GM18520 (cell line): ENCODE results near the gene DEK.

Experiments
- ATAC-seq: cut with Tn5 transposase; IDR thresholded peaks from one replicate; pipeline ENCODE4 v1.9.1; 2021; ENCODE audit not compliant: unreplicated experiment

Gene DEK

DNA sequence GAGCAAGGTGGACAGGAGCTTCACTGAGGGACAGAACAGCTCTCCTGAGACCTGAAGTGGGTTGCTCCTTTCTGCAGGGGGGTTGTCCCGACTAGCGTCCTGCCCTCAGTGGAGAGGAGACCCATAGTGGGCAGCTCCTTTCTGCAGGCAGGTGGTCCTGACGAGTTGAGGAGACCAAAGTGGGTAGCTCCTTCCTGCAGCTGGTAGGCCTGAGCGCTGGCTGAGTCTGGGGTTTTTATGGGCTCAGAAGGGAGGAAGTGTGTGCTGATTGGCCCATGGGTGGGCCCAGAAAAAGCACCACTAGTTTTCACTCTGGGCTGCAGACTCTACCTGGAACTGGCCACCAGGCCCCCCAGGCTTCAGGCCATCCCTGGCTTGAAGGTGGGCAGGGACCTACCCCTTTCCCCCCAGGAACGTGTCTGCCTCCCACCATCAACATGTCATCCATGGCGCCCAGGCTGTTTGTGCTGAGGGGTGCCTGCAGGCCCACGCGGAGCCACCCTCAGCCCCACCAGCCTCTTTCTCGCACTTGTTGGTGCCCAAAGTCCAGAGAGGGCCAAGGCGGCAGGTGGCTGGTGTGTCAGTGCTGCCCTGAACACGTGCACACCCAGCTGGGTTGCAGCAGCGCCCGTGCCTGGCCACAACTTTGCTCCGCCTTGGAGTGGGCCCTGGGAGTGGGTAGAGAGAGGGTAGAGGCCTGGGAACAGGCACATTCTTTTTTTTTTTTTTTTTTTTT is 1.6 kb upstream of the DEK start:
- no peak for ATAC-seq

DNA sequence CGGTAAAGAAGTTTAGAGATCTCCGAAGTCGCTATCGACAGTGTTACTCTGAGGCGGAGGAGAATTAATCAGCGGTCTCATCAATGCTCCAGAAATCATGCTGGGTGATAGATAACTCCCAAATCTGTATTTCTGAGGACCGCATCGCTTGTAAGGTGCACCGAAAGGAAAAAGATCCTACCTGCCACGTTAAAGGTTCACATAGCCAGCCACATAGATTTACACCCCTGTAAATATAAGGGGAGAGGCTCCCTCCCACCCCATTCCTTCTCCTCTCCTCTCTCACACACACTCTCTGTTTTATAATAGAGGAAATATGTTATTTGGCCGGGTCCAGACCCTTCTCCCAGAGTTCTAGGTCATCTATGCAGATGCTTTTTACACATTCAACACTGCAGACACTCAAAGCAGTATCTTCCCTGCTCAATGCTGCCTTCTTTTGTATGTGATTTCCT is 620 bp upstream of the DEK start:
- ATAC-seq, result no peak

DNA sequence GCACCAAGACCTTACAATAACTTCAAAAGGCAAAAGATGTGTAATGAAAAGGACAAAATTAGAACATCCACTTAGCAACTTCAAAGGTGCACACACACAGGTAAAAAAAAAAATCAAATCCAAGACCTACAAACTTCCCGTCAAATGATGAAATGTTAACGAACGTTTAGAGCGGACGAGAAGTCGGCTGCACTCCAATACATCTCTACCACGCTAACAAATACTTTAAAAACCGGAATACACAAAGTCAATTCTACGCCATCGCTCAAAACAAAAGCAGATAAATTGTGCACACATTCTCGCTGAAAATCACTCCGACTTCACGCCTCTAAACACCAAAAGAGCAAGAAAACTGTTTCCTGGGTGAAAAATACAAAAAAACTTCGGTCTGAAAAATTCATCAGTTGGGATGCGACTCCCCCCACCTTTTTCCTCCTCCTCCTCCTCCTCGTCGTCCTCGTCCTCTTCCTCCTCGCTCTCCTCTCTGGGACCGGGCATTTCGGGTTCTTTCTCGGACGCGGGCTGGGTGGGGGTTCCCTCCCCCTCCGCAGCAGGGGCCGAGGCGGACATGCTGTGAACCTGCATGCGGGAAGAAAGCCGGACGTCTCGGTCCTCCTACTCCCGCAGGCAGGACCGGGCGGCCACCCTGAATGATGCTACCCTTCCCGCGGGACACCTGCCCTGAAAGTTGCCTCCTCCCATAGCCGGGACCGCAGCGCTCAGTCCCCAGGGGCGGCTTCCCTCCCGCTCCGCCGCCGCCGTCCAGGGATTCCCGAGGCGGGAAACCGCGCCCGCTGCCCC is 712 bp downstream of the DEK start:
- ATAC-seq, result no peak

DNA sequence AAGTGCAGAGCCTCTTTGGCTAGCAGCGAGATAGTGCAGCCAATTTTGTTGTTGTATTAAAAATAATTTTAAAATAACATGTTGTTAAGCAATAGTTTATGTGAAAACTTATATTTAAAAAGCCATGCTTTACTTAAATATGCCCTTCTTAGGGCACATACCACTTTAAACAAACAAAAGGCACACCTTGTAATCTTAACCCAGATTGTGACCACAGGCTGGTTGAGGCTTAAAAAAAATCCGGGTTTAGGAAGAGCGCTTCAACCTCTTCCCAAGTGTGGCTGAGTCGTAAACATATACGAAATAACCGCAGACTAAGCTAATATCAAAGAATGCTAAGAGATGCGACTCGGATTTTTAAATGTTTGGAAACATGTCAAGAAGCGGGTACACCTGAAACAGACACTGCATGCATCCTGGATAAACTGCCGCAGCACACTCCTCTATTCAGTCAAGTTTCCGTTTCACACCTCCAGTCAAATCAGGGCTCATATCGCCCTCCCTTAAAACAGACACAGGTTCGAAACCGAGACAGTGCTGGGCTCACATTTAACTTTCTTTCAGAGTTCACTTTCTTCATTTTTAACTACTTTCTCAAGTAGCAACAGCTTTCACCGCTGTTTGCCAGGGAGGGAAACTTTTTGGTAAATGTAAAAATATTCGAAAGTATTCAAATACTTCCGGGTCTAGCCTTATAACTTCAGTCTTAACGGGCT is 1.5 kb downstream of the DEK start:
- ATAC-seq, result peak; percentile 51

DNA sequence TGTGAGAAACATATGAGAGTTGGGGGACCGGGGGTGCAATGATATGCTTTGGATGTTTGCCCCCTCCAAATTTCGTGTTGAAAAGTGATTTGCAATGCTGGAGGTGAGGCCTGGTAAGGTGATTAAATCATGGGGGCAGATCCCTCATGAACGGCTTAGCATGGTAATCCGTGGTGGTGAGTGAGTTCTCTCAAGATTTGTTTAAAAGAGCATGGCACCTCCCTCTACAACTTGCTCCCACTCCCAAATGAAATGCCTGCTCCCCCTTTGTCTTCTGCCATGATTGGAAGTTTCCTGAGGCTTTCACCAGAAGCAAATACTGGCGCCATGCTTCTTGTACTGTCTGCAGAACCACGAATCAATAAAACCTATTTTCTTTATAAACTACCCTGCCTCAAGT is 2.5 kb downstream of the DEK start:
- no peak for ATAC-seq

DNA sequence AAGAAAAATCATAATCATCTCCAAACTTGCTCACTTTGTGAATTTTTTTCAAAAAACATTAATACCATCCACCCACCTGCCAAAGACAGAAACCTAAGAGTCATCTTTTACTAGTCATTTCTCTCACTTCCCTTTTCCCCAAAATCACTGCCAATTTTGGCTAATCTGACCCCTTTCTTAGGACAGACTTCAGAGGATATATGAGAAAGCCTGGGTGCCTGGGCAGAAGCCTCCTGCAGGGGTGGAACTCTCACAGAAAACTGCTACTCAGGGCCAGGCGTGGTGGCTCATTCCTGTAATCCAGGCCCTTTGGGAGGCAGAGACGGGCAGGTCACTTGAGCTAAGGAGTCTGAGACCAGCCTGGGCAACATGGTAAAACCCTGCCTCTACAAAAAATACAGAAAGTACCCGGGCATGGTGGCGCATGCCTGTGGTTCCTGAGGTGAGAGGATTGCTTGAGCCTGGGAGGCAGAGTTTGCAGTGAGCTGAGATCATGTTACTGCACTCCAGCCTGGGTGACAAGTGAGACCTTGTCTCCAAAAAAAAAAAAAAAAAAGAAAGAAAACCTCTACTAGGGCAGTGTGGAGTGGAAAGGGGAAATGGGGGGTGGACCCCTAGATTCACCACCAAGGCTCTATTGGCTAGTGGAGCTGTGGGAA is 3.8 kb downstream of the DEK start:
- ATAC-seq, result peak; percentile 32

DNA sequence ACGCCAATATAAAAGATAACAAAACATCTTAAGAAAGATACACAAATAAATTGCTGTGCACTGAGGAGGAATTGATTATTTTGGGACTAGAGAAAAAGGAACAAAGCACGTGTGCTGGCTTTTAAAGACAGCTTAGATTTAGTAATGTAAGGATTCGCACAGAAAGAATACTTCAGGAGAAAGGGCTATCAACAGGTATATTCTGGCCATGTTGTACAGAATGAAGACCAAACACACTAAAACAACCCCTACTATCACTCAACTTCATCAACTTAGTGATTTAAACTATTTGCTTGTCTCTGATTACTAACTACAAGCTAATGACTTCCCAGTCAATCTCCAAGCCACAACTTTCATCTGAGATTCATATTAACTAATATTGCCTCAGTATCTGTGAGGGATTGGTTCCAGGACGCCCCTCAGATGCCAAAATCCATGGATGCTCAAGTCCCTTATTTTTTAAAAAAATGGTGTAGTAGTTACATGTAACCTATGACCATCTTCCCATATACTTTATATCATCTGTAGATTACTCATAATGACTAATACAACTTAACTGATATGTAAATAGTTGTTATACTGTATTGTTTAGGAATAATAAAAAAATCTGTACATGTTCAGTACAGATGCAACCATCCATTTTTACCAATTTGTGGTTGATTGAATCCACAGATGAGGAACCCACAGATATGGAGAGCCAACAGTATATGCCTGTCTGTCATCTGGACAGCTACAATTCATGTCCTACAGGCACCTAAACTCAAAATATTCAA is 4.5 kb downstream of the DEK start:
- ATAC-seq, result no peak

DNA sequence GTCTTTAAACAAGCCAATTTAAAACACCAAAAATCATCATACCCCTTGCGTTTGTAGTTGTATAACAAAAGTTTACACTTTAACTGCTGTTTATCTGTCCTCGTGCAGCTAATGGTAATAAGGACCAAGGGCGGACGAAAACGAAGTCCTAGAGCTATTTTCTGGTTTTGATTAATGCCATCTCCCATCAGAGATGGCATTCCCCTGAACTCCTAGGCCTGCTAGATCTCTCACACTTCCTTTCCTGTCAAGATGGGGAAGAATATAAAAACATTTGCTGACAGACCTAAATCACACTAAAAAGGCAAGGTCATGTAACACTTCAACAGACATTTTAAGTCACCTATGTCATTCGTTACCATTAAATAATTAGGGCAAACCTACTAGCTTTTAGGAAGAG is 9.5 kb downstream of the DEK start:
- ATAC-seq, result no peak

DNA sequence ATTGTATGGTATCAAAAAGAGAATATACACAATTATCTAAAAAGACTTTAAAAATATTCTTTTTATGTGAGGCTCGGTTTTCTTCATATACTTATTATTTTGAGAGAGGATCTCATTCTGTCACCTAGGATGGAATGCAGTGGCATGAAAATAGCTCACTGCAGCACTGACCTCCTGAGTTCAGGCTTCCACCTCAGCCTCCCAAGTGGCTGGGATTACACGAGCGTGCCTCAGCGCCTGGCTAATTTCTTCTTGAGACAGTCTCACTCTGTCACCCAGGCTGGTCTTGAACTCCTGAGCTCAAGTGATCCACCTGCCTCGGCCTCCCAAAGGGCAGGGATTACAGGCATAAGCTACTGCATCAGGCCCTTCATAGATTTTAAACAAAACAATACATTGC is 10.7 kb downstream of the DEK start:
- ATAC-seq, result no peak

DNA sequence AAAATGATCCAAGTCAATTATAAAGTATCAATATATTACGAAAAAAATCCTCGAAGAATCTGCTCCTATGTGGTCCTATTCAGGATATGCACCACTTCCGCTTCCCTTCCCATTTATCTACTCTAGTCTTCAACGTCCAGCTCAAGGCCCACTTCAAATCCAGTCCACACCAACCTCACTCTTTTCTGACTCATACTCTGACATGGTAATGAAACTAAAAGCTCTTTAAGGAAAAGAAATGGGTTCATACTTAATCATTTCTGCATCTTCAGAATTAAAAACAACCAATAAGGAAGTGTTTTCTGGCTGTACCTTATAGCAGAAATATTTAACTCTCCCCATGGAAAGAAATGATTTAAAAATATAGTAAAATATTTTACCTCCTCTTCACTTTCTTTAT is 15.1 kb downstream of the DEK start:
- ATAC-seq, result no peak

DNA sequence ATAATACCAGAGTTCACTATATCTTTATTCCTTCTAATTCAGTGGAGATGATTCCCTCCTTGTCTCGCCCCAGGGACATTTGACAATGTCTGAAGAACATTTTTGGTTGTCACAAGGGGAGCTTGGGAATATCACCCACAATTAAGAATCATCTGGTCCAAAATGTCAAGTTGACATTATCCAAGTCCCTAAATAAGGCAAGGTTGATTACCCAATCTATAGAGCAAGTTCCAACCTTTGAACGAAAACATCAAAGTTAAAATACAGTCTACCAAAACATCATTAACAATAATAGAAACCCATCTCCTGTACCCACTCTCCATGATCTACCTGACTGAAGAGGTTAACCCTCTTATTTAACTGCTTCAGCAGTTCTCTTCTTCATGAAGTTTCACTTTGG is 15.6 kb downstream of the DEK start:
- ATAC-seq, result no peak

DNA sequence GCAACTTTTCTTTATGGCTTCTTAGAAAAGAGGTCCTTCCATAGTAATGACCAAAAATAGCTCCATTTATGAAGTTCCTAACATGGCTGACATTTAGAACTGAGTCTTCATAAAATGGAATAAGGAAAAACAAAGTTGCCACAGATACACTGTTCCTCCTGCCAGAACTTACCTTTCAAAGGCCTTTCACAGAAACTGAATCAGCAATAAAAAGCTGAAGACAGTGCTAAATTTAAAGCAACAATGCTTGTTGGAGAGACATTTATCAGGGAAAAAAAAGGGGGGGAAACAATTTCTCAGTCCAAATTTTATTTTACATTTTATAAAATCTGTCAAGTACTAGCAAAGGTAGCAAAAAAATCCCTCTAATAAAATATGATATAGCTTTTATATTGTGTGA is 17.3 kb downstream of the DEK start:
- no peak for ATAC-seq

DNA sequence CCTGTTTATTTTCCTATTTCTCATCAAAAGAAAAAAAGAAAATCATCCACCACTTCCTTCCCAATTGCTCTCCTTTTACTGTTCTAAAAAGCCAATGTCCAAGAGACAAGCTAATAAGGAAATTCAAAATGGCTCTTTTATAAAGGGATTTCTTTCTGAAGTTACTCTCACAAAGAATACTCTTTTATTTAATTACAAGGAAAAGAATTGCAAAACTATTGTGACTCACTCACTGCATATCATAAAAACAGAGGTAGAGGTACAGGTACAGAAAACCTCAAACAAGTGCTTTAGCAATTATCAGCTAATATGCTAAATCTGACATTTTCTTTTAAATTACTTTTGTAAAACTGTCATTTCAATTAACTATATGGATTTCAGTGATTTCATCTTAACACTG is 18.1 kb downstream of the DEK start:
- ATAC-seq, result no peak

DNA sequence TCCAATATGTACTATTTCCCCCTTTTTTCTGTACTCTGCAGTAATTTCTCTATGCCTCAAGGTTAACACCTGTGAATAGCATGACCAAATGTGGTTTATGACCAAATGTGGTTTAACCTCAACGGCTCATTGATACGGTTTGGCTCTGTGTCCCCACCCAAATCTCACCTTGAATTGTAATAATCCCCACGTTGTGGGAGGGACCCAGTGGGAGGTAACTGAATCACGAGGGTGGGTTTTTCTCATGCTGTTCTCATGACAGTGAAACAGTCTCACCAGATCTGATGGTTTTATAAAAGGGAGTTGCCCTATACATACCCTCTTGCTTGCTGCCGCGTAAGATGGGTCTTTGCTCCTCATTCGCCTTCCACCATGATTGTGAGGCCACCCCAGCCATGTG is 18.7 kb downstream of the DEK start:
- no peak for ATAC-seq

DNA sequence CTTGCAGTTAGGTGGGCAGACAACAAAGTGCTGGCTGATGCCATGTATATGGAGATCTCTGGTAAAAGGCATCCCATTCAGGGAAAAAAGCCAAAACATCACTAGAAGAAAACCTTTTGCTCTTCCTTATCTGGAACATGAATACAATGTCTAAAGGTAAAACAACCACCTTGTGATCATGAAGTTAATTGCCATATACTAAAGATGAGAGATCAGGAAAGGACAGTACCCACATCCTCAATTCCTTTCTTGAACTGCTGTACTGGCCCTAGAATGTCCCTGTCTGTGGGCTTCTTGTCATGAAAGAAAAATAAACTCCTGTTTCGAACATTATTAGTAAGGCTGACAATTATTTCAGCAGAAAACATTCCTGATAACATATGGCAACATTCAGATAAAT is 19.3 kb downstream of the DEK start:
- no peak for ATAC-seq

DNA sequence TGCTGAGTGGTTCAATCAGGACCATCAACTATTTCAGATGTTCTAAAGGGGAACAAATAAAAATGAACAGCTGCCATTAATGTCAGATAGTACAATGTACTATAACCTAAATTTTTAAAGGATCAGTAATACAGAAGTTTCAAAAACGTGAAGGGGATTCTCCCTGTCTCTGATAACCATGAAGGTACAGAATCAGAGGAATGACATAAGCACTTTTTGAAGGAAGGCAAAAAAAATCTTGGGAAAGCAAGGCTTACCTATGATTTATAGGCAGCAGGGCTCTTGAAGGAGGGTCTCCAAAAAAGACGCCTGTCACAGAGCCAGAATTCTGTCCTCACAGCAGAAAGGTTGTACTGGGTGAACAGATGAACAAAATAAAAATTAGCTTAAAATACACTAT is 20.1 kb downstream of the DEK start:
- ATAC-seq, result no peak

DNA sequence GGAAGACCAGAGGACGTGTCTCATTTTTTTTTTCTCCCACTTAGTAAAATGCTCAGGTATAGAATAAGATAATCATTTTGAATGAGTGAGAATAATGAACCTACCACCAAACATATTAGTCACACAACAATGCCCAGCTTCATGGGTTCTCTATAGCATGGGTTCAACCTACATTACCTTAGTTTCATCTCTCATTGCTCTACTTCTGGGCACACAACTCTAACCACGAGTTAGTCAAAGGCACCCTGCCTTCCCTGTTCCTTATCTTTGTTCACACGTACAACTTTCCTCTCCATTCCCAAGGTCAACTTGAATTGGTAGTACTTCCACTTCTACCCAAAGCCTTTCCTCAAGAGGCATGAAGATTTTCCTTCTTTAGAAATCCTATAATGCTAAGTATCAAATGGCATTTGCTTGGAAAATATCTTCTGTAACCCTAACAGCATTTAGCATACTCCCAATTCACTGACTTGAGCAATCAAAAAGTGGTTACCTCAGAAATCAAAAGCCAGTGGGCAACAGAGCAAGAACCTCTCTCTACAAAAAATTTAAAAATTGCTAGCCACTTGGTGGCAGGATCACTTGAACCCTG is 20.9 kb downstream of the DEK start:
- no peak for ATAC-seq

DNA sequence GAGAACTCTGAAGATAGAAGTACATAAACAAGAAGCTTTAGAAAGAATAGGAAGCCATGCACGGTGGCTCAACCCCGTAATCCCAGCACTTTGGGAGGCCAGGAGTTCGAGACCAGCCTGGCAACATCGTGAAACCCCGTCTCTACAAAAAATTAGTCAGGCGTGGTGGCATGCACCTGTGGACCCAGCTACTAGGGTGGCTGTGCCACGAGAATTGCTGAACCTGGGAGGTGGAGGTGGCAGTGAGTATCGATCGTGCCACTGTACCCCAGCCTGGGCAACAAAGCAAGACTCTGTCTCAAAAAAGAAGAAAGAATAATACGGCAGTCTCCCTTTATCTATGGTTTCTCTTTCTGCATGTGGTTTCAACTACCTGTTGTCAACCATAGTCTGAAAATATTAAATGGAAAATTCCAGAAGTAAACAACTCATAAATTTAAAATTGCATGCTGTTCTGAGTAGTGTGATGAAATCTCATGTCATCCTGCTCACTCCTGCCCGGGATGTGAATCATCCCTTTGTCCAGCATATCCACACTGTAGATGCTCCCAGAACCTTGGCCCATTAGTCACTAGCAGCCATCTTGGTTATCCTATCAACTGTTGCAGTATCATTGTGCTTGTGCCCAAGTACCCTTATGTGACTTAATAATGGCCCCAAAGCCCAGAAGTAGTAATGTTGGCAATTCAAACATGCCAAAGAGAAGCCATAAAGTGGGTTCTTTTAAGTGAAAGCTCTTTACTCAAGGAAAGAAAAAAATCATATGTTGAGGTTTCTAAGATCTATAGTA is 22.1 kb downstream of the DEK start:
- no peak for ATAC-seq

DNA sequence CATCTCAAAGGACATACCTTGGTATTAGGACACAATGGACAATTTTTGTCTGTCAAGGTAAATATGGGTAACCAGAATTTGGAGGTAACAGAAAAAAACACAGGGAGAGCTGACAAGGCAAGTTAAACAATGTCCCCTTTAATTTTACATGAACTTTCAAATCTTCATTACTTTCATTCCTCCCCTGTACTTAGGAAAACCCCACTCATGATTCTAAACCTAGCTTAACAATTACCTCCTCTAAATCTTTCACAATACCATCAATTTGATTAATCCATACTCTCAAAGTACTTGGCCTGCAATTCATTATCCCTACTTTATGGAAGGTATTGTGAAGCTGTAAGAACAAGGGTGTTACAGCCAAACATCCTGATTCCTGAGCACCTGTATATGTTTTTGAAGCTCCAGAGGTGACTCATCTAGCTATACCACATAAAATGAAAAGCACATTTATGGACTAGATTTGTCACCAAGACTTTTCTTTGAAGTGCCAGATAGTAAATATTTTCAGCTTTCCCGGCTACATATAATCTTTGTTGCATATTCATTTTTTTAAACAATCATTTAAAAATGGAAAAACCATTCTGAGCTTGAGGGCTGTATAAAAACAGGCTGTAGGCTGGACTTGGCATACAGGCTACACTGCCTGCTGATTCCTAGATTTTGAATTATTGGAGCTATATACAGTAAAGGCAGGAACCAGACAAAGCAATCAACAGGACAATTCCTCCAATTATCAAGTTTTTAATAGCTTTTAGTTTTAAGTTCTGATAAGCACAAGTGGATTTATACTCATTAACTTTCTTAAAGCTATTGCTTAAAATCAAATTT is 22.9 kb downstream of the DEK start:
- no peak for ATAC-seq
